ENCODE results near the gene LSM6.

DNA sequence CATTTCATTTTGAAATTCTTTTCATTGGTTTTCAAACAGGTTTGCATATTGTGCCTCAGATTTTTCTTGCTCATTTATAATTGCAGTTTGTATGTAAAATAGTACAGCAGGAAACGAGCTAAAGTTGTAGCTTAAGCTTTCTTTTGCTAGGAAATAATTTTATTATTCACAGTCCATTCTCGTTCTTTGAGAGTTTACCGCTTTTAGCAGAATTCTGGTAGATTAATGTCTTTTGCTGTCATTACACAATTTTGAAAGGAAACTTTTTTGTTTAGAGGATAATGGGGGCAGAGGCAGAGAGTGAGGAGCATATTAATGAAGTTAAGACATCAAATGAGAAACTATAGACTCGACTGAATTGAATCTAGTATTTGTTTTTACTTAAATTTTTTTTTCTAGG lies 10.5 kb downstream of the LSM6 start:
- TF ChIP-seq, protein P1, sequence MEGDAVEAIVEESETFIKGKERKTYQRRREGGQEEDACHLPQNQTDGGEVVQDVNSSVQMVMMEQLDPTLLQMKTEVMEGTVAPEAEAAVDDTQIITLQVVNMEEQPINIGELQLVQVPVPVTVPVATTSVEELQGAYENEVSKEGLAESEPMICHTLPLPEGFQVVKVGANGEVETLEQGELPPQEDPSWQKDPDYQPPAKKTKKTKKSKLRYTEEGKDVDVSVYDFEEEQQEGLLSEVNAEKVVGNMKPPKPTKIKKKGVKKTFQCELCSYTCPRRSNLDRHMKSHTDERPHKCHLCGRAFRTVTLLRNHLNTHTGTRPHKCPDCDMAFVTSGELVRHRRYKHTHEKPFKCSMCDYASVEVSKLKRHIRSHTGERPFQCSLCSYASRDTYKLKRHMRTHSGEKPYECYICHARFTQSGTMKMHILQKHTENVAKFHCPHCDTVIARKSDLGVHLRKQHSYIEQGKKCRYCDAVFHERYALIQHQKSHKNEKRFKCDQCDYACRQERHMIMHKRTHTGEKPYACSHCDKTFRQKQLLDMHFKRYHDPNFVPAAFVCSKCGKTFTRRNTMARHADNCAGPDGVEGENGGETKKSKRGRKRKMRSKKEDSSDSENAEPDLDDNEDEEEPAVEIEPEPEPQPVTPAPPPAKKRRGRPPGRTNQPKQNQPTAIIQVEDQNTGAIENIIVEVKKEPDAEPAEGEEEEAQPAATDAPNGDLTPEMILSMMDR (IDR thresholded peaks at IDR 0.05 in 4 of 5, conservative IDR thresholded peaks at IDR 0.05 in 1 of 5): no peak
- TF ChIP-seq POLR2A (IDR thresholded peaks at IDR 0.05): no peak
